ENCODE results near the gene PRKCH.

PRKCH gene

DNA sequence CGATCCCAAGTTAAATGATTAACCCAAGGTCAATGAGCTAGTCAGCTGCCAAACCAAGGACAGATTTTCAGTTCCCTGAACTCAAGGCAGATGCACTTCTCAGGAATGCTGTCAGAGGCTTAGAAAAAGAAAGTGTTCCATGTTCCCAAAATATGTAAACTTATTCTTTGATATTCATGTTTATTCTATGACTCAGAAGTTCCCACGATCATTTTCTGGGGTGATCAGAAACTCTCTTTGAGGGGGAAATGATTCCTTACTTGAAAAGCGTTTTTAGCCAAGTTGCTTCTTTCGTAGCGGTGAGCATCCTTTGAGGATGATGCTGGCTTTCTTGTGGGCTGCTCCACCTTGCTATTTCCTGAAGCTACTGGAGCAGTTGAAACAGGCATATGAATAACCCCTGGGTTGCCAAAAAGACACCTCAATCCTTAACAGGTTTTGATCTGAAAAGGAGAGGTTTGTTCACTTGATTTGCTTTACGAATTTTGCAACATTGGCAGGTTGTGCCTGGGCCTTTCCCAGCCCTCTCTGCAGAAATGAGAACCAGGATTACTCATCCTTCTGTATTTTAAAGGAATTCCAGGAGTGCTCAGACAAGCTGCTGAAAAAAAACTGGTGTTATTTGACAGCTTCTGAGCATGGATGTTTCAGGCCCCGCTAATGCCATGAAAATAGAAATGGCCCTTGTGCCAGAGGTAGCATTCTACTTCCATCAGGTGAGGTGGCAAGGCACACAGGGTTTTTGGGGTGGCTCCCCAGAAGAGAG lies 252.6 kb downstream of the PRKCH start:
- no peak for DNase-seq

DNA sequence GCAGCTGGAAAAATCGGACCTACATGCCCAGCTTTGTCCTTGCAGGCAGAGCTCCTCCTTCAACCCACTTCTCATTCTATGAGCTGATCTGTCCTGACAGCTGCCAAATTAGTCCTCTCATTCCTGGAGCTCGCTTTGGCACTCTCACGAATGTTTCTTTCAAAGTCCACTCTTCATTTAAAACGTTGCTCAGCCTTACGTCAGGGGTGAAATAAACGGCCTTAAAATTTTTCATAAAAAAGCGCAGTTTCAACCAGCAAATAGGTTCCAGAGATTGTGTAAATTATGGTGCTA lies 253.1 kb downstream of the PRKCH start:
- no peak for DNase-seq

DNA sequence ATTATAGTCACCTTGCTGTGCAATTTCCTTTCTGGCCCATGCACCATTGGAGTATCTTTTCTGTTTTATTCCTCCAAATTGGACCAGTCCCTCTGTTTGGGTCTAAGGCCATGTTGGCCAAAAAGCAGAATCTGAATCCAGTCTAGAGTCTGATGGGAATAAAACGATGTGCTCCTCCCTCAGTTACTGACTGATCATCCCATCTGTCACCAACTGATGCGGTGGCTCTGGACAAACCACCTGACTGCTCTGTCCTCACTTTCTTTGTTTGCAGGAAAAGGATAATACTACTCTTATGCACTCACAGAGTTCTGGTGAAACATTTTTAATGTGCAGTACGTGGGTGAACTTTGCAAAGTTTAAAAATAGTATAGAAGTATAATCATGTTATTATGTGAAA lies 253.7 kb downstream of the PRKCH start:
- DNase-seq: no peak

DNA sequence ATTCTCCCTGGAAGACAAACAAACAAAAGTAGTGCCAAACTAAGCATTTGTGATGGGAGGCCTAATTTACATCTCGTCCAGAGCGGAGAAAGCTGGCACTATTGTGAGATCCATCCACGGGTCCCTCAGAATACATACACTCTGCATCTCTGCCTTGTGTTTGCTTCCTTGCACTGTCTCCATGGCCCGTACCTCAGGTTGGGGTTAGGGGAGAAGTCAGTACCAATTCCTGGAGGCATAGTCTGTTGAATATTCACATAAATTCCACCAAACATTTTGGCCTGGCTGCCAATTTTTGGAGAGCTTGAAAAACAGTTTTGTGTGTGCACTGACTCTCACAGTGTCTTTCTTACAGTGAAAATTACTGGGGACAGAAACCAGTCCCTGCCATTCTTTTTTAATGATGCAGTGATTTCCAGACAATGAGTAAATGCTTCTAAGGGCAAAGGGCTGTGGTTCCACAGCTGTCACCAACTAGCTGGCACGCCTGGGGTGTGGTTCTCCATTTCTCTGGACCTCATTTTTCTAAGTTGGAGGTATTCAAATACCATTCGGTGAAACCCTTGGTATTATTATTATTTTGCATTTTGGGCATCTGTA lies 254.3 kb downstream of the PRKCH start:
- DNase-seq: no peak

GRCh38 chr14:61577506-61577931 lies 256.1 kb downstream of the PRKCH start:
- no peak for DNase-seq

- no peak for DNase-seq
These were observed 257.4 kb downstream of the PRKCH start for GRCh38 chr14:61578745-61579144.

DNA sequence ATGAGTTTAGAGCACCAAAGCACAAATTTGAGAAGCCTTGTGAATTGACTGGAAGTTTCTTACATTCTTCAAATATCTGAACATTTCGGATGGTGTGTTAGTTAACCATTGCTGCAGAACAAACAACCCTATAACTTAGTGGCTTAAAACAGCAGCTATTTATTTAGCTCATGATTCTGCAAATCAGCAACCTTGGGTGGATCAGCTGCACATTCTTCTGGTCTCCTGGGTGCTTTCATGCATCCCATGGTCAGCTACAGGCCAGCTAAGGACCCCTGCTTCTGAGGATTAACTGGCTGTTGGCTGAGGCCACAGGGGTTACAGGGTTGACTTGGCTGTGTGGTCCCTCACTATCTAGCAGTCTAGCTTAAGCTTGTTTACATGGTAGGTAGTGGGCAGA lies 260.0 kb downstream of the PRKCH start:
- DNase-seq: no peak

- DNase-seq: no peak
These were observed 260.7 kb downstream of the PRKCH start for GRCh38 chr14:61581955-61582615.

GRCh38 chr14:61582815-61583214 lies 261.4 kb downstream of the PRKCH start:
- DNase-seq: no peak

DNA sequence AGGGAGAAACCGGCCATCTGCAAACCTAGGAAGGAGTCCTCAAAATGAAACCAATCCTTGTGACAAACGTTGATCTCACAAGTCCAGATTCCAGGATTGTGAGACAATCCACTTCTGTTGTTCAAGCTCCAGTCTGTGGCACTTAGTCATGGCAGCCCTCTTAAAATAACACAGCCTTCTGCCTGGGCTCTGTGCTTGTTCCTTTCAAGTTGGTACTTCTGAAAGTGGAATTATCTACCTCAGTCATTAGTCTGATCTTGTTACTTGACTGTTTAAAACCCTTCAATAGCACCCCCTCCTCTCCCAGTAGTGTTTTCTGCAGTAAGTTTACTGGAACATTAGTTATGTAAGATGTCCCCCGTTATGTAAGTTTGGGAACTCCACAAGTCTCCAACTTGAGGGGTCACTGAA lies 263.0 kb downstream of the PRKCH start:
- DNase-seq: no peak

GRCh38 chr14:61585598-61586543 lies 264.5 kb downstream of the PRKCH start:
- DNase-seq: no peak

- no peak for DNase-seq
These were observed 265.2 kb downstream of the PRKCH start for GRCh38 chr14:61586544-61587055.

DNA sequence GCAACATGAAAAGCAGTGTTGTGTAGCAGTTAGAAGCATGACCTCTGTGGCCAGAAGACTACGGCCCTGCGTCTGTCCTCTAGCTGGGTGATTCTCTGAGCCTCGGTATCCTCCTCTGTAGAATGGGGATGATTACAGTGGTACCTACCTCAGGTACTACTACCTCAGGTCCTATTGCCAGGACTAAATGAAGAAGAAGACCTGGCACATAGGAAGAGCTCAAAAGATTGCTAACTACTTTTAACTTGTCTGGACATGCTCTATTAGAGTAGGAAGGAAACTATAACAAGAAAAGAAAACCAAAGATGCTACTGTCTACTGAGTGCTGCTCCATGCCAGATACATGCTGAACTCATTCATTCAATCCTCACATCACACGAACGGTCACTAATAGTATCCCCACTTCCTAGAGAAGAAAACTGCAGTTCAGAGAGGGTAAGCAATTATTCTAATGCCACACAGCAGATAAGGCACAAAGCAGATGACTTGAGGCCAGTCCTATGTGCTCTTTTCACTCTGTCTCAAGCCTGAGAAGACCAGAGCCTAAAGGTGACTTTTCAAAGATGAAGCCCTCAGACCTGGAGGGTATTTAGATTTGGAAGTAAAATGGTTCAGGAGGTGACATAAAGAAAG lies 265.8 kb downstream of the PRKCH start:
- no peak for DNase-seq

DNA sequence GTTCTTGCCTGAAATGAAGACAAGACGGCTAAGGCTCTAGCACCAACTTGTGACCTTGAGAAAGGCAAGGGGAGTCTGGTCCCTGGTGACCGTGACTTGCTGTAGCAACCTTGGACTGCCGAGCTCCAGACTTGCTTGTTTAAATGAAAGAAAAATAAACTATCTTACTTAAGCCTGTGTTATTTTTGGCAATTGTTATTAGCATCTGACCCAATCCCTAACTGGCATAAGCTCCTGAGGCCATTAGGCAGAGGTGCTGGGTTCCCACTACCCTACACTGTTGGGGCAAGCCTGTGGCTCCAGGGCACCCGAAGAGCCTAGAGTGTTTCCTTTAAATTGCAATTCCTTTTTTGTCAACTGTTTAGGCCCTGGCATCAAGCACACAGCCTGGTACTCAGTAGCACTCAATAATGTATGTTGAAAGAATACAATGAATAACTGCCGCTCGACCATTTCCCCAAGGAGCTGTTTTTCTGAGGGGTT lies 267.1 kb downstream of the PRKCH start:
- peak; percentile 51 for DNase-seq

- no peak for DNase-seq
These were observed 268.6 kb downstream of the PRKCH start for GRCh38 chr14:61589691-61590581.

DNA sequence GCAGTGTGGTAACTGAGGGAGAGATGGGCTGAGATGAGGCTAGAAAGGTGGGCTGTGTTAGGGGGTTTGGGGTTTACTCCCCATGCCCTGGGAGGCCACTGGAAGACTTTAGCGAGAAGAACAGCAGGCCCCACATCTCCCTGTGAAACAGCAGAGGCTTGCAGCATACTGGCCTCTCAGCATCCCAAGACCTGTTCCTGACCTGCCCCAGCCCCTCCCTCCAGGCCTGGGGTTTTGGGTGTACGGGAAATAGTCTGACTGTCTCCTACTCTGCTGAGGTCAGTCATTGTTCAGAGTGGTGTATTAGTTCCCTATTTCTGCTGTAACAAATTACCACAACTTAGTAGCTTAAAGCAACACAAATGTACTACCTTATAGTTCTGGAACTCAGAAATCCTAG lies 270.5 kb downstream of the PRKCH start:
- no peak for DNase-seq

DNA sequence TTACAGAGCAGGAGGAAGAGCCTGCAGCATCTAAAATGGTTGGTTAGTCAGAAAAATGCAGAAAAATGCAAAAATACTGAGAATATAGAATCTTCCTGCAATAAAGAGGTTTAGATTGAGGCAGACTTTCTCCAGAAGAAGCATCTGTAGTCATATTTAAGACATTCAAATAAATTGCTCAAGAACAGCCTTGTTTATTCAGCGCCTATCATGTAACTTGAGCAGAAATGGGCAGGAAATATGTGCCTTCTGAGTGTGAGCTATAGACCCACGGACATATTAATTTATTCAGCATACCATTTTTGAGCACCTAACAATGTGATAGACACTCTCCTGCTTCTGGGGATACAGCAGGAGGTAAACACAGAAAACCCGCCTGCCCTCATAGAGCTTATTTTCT lies 272.0 kb downstream of the PRKCH start:
- no peak for DNase-seq

DNA sequence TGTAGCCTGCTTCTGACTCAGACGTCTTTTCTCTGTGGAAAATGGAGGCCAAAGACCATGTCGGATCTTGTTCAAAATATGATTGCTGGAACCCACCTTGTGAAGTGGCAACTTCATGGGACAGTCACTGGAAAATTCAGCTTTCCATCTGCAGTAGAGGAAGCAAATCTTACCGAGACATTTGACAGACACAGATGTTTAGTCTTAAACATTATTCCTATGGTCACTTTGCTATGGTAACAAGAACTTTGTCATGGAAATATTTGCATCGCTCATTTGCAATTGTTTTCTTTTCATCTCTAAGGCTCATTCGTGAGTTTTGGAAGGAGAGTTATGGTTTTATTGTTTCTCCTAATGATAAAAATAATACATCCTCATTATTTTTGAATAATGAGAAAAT lies 275.6 kb downstream of the PRKCH start:
- no peak for DNase-seq

GRCh38 chr14:61598980-61599379 lies 277.6 kb downstream of the PRKCH start:
- no peak for DNase-seq

GRCh38 chr14:61599942-61600341 lies 278.6 kb downstream of the PRKCH start:
- DNase-seq: no peak

Measured in NCI-H1436 treated with DMSO at 0.1 percent for 48 hours (cell line).